Mammary epithelial cell (primary cell): ENCODE data around the gene DZIP1.

ENCODE experiments used
- EZH2 ChIP-seq: IDR thresholded peaks from 2 replicates; pipeline ENCODE4 v1.6.1; 2012; ENCODE audit warnings: low read length, inconsistent platforms, borderline replicate concordance
- TF ChIP-seq, protein P1 (sequence below), 2 donors: IDR thresholded peaks in 1 of 2; conservative IDR thresholded peaks in 1 of 2; 2 replicates each; pipeline ENCODE4 v1.5.1; 2011 to 2012; ENCODE audit warnings: inconsistent platforms in 2 of 2, low read length in 2 of 2, mild to moderate bottlenecking in 2 of 2, control low read depth in 1 of 2, low read depth in 1 of 2; ENCODE audit not compliant: insufficient read depth in 1 of 2; ENCODE audit errors: extremely low read depth in 1 of 2

DNA sequence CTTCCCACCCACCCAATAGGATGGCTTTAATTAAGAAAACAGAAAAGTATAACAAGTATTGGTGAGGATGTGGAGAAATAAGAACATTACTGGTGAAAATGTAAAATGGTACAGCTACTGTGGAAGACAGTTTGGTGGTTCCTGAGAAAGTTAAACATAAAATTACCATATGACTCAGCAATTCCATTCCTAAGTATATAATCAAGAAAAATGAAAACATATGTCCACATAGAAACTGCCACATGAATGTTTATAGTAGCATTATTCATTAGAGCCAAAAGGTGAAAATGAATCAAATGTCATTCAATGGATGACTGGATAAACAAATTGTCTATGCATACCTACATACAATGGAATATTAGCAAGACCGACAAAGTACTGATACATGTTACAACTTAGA is 16.9 kb downstream of the DZIP1 start:
- TF ChIP-seq, protein P1, sequence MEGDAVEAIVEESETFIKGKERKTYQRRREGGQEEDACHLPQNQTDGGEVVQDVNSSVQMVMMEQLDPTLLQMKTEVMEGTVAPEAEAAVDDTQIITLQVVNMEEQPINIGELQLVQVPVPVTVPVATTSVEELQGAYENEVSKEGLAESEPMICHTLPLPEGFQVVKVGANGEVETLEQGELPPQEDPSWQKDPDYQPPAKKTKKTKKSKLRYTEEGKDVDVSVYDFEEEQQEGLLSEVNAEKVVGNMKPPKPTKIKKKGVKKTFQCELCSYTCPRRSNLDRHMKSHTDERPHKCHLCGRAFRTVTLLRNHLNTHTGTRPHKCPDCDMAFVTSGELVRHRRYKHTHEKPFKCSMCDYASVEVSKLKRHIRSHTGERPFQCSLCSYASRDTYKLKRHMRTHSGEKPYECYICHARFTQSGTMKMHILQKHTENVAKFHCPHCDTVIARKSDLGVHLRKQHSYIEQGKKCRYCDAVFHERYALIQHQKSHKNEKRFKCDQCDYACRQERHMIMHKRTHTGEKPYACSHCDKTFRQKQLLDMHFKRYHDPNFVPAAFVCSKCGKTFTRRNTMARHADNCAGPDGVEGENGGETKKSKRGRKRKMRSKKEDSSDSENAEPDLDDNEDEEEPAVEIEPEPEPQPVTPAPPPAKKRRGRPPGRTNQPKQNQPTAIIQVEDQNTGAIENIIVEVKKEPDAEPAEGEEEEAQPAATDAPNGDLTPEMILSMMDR (conservative IDR thresholded peaks at IDR 0.05 in 1 of 2, IDR thresholded peaks at IDR 0.05 in 1 of 2; ENCODE audit: extremely low read depth in 1 of 2, insufficient read depth in 1 of 2, low read depth in 1 of 2, low read length in 2 of 2) = no peak
- no peak for TF ChIP-seq EZH2
